H9 (cell line): ENCODE results near the gene LRRC28. TPM values are rescaled to one million over a fixed set of nuclear protein-coding genes. Genes with fewer than 3 reads are reported as not detected.

Source experiments
- DNase-seq: peaks from one replicate; pipeline ENCODE4 v3.0.0-alpha.2; 2017
- H2AFZ ChIP-seq: one replicate; pipeline ENCODE4 v1.6.1; 2013; ENCODE audit warnings: mild to moderate bottlenecking, low read length, control low read depth, moderate library complexity
- H2AK5ac ChIP-seq: 2 replicates; pipeline ENCODE4 v1.6.1; 2013; ENCODE audit warnings: low read length, control low read depth, mixed read lengths; ENCODE audit not compliant: insufficient read length
- H2BK120ac ChIP-seq: one replicate; pipeline ENCODE4 v1.6.1; 2013; ENCODE audit warnings: low read depth, mild to moderate bottlenecking, low read length, control low read depth, inconsistent platforms; ENCODE audit not compliant: poor library complexity, severe bottlenecking
- H2BK12ac ChIP-seq: 2 replicates; pipeline ENCODE4 v1.6.1; 2013; ENCODE audit warnings: low read length, control low read depth, mixed read lengths, low read depth; ENCODE audit not compliant: insufficient read length
- H2BK15ac ChIP-seq: 2 replicates; pipeline ENCODE4 v1.6.1; 2013; ENCODE audit warnings: low read depth, low read length, control low read depth
- H2BK20ac ChIP-seq: one replicate; pipeline ENCODE4 v1.6.1; 2013; ENCODE audit warnings: low read depth, mild to moderate bottlenecking, low read length, control low read depth, inconsistent platforms; ENCODE audit not compliant: poor library complexity, severe bottlenecking
- H2BK5ac ChIP-seq: 2 replicates; pipeline ENCODE4 v1.6.1; 2013; ENCODE audit warnings: low read length, control low read depth, mixed read lengths; ENCODE audit not compliant: insufficient read length
- H3K14ac ChIP-seq: 2 replicates; pipeline ENCODE4 v1.6.1; 2013; ENCODE audit warnings: low read length, control low read depth; ENCODE audit not compliant: insufficient read depth
- H3K18ac ChIP-seq: 2 replicates; pipeline ENCODE4 v1.6.1; 2013; ENCODE audit warnings: low read depth, mild to moderate bottlenecking, mixed read lengths, low read length, control low read depth; ENCODE audit not compliant: insufficient read length
- H3K23ac ChIP-seq: 2 replicates; pipeline ENCODE4 v1.6.1; 2013; ENCODE audit warnings: low read length, control low read depth, mixed read lengths, low read depth; ENCODE audit not compliant: insufficient read length
- H3K23me2 ChIP-seq: 2 replicates; pipeline ENCODE4 v1.6.1; 2013; ENCODE audit warnings: low read depth, mild to moderate bottlenecking, mixed read lengths, low read length, control low read depth; ENCODE audit not compliant: insufficient read length, poor library complexity, severe bottlenecking
- H3K27ac ChIP-seq: 2 replicates; pipeline ENCODE4 v1.5.1; 2013; ENCODE audit warnings: low read length, control low read depth, mixed read lengths, low read depth; ENCODE audit not compliant: insufficient read length
- H3K27me3 ChIP-seq: 2 replicates; pipeline ENCODE4 v1.6.1; 2013; ENCODE audit warnings: low read length, control low read depth, inconsistent platforms; ENCODE audit not compliant: insufficient read depth
- H3K4ac ChIP-seq: 2 replicates; pipeline ENCODE4 v1.6.1; 2013; ENCODE audit warnings: low read depth, mild to moderate bottlenecking, control low read depth, inconsistent platforms, low read length, moderate library complexity
- H3K4me1 ChIP-seq: 2 replicates; pipeline ENCODE4 v1.6.1; 2013; ENCODE audit warnings: low read length, control low read depth, inconsistent platforms; ENCODE audit not compliant: insufficient read depth
- H3K4me2 ChIP-seq: 2 replicates; pipeline ENCODE4 v1.6.1; 2013; ENCODE audit warnings: low read length, control low read depth, mixed read lengths; ENCODE audit not compliant: insufficient read length, insufficient read depth
- H3K56ac ChIP-seq: 2 replicates; pipeline ENCODE4 v1.6.1; 2013; ENCODE audit warnings: low read depth, mild to moderate bottlenecking, mixed read lengths, low read length, control low read depth; ENCODE audit not compliant: insufficient read length
- H3K79me1 ChIP-seq: 2 replicates; pipeline ENCODE4 v1.6.1; 2013; ENCODE audit warnings: low read depth, mild to moderate bottlenecking, moderate library complexity, low read length, control low read depth, inconsistent platforms; ENCODE audit not compliant: insufficient read depth, poor library complexity, severe bottlenecking
- H3K79me2 ChIP-seq: 2 replicates; pipeline ENCODE4 v1.6.1; 2013; ENCODE audit warnings: low read length, control low read depth, inconsistent platforms; ENCODE audit not compliant: insufficient read depth
- H3K9ac ChIP-seq: 2 replicates; pipeline ENCODE4 v1.6.1; 2013; ENCODE audit warnings: low read length, control low read depth, mixed read lengths; ENCODE audit not compliant: insufficient read length; ENCODE audit errors: extremely low read depth
- H3K9me3 ChIP-seq: one replicate; pipeline ENCODE4 v1.6.1; 2013; ENCODE audit warnings: low read depth, low read length, inconsistent platforms; ENCODE audit not compliant: control insufficient read depth
- H3T11ph ChIP-seq: one replicate; pipeline ENCODE4 v1.6.1; 2013; ENCODE audit warnings: mild to moderate bottlenecking, low read length, control low read depth, inconsistent platforms
- H4K20me1 ChIP-seq: one replicate; pipeline ENCODE4 v1.6.1; 2013; ENCODE audit not compliant: control insufficient read depth, insufficient read length, insufficient read depth
- H4K5ac ChIP-seq: 2 replicates; pipeline ENCODE4 v1.6.1; 2013; ENCODE audit warnings: low read depth, mild to moderate bottlenecking, mixed read lengths, low read length, control low read depth; ENCODE audit not compliant: insufficient read length
- H4K8ac ChIP-seq: replicated peaks from 2 replicates; pipeline ENCODE4 v1.6.1; 2013; ENCODE audit warnings: low read length, control low read depth, mixed read lengths, low read depth; ENCODE audit not compliant: insufficient read length
- H4K91ac ChIP-seq: 2 replicates; pipeline ENCODE4 v1.6.1; 2013; ENCODE audit warnings: low read depth, mild to moderate bottlenecking, moderate library complexity, mixed read lengths, low read length, control low read depth; ENCODE audit not compliant: insufficient read length
- H3K27ac Mint-ChIP-seq, 3 experiments: 2 replicates in 2 of 3; 3 replicates in 1 of 3; pipeline ENCODE4 v1.8.0; 2020 to 2021; ENCODE audit warnings: mixed read lengths in 3 of 3, mild to moderate bottlenecking in 1 of 3, moderate library complexity in 1 of 3
- H3K27me3 Mint-ChIP-seq: 2 replicates; pipeline ENCODE4 v1.8.0; 2021; ENCODE audit warnings: low read depth, mild to moderate bottlenecking, moderate library complexity, mixed read lengths
- H3K36me3 Mint-ChIP-seq, 3 experiments: 2 replicates in 2 of 3; 3 replicates in 1 of 3; pipeline ENCODE4 v1.8.0; 2020 to 2021; ENCODE audit warnings: low read depth in 3 of 3, mixed read lengths in 3 of 3; ENCODE audit not compliant: insufficient read depth in 1 of 3
- H3K4me1 Mint-ChIP-seq, 2 experiments: 2 replicates each; pipeline ENCODE4 v1.8.0; 2020; ENCODE audit warnings: mixed read lengths in 2 of 2
- H3K4me3 Mint-ChIP-seq, 2 experiments: 2 replicates in 1 of 2; 3 replicates in 1 of 2; pipeline ENCODE4 v1.8.0; 2020 to 2021; ENCODE audit warnings: mild to moderate bottlenecking in 2 of 2, mixed read lengths in 2 of 2, moderate library complexity in 1 of 2
- H3K9me3 Mint-ChIP-seq, 2 experiments: 2 replicates in 1 of 2; 3 replicates in 1 of 2; pipeline ENCODE4 v1.8.0; 2020; ENCODE audit warnings: mild to moderate bottlenecking in 2 of 2, mixed read lengths in 2 of 2, moderate library complexity in 1 of 2
- WGBS: extraction: QIAGEN DNeasy Blood & Tissue Kit; methylation state at CpG from one replicate; pipeline ENCODE4 v1.1.7; 2013; ENCODE audit warnings: missing lambda C conversion rate, low lambda C conversion rate, mixed read lengths; ENCODE audit not compliant: insufficient read length; ENCODE audit errors: extremely low coverage; 5-methylcytosine and 5-hydroxymethylcytosine counted together
- total RNA-seq: library from RNA; stranded (reverse); gene quantifications from 2 replicates; pipeline ENCODE4 v1.2.1, GENCODE V29; 2021
- TF ChIP-seq, protein P1 (sequence below): fragments of 200-600 bp; sonication (generic); conservative IDR thresholded peaks from 3 replicates; pipeline ENCODE4 v1.8.0; 2021; ENCODE audit warnings: antibody characterized with exemption, mild to moderate bottlenecking

LRRC28 gene
- total RNA-seq, 1 experiment from 2014 or later = 17.6 TPM

DNA sequence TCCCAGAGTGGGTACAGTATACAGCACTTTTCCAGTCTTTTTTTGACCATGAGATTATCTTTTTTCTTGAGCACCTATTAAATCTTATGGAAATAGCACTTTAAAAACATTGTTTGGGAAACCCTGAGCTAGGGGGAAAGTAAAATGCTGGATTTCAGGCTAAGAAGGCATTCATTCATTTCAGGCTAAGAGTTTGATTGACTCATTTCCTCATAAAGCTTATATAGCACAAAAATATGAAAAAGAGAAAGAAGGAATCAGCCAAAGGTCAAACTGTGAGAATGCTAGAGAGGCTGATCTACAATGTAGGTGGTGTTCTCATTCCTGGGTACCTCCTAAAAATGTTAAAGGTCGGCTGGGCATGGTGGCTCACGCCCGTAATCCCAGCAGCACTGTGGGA, 12.4 kb upstream of the LRRC28 start:
- Histone ChIP-seq H2BK15ac (no peak overlapping the region), H2AK5ac (no peak overlapping the region), H2AFZ (no peak overlapping the region), H3K14ac (no peak overlapping the region), H3K4me2 (no peak overlapping the region), H3K27ac (no peak overlapping the region), H3K4ac (no peak overlapping the region), H3K79me2 (no peaks in the 10 kb centered on the region), H3K23ac (no peak overlapping the region), H4K20me1 (no peaks in the 10 kb centered on the region), H3K23me2 (no peaks in the 10 kb centered on the region), H3K9me3 (no peaks in the 10 kb centered on the region), H2BK5ac (no peak overlapping the region), H2BK12ac (no peak overlapping the region), H4K5ac (no peak overlapping the region), H3T11ph (no peak overlapping the region), H4K8ac (no peak overlapping the region), H3K4me1 (no peaks in the 10 kb centered on the region), H2BK120ac (no peak overlapping the region), H3K56ac (no peak overlapping the region), H4K91ac (no peak overlapping the region), H2BK20ac (no peak overlapping the region), H3K9ac (no peak overlapping the region), H3K79me1 (no peaks in the 10 kb centered on the region), H3K18ac (no peak overlapping the region), H3K27me3 (no peaks in the 10 kb centered on the region)
- Mint-ChIP-seq H3K4me1 (no peaks in the 10 kb centered on the region), H3K36me3 (peaks cover 3 to 19% (median 4%) of the 10 kb centered on the region in 3 experiments; a peak in 5 of 7 replicates), H3K9me3 (no peaks in the 10 kb centered on the region), H3K4me3 (no peak overlapping the region), H3K27me3 (no peaks in the 10 kb centered on the region), H3K27ac (no peak overlapping the region)
- TF ChIP-seq, protein P1, sequence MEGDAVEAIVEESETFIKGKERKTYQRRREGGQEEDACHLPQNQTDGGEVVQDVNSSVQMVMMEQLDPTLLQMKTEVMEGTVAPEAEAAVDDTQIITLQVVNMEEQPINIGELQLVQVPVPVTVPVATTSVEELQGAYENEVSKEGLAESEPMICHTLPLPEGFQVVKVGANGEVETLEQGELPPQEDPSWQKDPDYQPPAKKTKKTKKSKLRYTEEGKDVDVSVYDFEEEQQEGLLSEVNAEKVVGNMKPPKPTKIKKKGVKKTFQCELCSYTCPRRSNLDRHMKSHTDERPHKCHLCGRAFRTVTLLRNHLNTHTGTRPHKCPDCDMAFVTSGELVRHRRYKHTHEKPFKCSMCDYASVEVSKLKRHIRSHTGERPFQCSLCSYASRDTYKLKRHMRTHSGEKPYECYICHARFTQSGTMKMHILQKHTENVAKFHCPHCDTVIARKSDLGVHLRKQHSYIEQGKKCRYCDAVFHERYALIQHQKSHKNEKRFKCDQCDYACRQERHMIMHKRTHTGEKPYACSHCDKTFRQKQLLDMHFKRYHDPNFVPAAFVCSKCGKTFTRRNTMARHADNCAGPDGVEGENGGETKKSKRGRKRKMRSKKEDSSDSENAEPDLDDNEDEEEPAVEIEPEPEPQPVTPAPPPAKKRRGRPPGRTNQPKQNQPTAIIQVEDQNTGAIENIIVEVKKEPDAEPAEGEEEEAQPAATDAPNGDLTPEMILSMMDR = no peak
- WGBS = no CpG with 5 or more reads among the region's 3 CpGs
- no peak for DNase-seq
